T-helper 9 cell (primary cell): Measurements from ENCODE around the gene SPINK5.

ENCODE experiments used
- DNase-seq: peaks from one replicate; pipeline ENCODE4 v3.0.0-alpha.2; 2020

The SPINK5 gene

GRCh38 chr5:148179234-148179824, 115.5 kb downstream of the SPINK5 start:
- DNase-seq, result no peak

DNA sequence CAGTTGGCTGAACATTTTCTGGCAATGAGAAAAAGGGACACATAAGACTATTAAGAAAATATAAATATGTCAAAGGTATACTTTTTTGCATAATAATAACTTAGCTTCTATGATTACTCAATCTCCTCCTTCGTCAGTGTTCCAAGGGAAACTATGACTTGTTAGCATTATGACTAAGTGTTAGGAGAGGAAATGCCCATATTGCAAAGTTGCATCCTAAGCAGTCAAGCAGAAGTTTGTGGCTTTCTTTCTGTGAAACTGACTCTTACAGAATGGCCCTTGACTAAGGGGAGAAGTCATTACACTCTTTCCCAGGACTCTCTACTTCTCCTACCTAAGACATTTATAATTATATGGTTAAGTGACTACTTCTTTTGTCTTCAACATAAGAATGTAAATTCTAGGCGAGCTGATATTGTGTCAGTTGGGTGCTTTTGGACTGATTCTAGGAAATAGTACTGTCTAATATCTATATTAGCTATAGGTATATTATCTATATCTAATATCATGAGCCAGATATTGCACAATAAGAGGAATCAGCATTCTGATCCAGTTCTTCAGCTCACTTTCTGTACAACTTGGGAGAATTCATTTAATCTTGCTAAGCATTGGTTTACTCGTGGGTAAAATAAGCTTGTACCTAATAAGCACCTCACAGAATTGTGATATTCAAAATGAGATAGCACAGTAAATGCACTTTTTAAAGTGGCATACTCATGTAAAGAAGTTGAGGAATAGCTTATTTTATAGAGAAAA, 122.6 kb downstream of the SPINK5 start:
- DNase-seq, result no peak
